NCI-H446 (cell line): ENCODE data around the gene UTS2.

Experiments used
- DNase-seq, 2 experiments: peaks; one replicate each; lab custom pipeline; 2025; lab: John Stamatoyannopoulos, UW

Gene UTS2

GRCh38 chr1:7852804-7853683, at the start of gene UTS2:
TSS of gene UTS2 (minus strand) at chr1:7853065. CDS start at chr1:7853003, 62 bp downstream.
- DNase-seq = no peak

GRCh38 chr1:7899741-7900140, 46.9 kb upstream of the UTS2 start:
- no peak for DNase-seq

- DNase-seq = no peak
These were observed 46.1 kb upstream of the UTS2 start for GRCh38 chr1:7898962-7899361.

GRCh38 chr1:7896994-7897393, 44.1 kb upstream of the UTS2 start:
- DNase-seq = no peak

- peak in 1 of 2 experiments; percentile 77 for DNase-seq
These were observed 40.8 kb upstream of the UTS2 start for GRCh38 chr1:7893529-7894180.

- DNase-seq = no peak
These were observed 38.9 kb upstream of the UTS2 start for GRCh38 chr1:7891804-7892203.

GRCh38 chr1:7890853-7891252, 38.0 kb upstream of the UTS2 start:
- DNase-seq = no peak

- peak; percentile 36 to 92 for DNase-seq
These were observed 35.6 kb upstream of the UTS2 start for GRCh38 chr1:7888248-7889081.

GRCh38 chr1:7886405-7886745, 33.5 kb upstream of the UTS2 start:
- DNase-seq = peak; percentile 80 to 95

- peak; percentile 3 to 57 for DNase-seq
These were observed 32.9 kb upstream of the UTS2 start for GRCh38 chr1:7885513-7886404.

GRCh38 chr1:7884757-7885156, 31.9 kb upstream of the UTS2 start:
- DNase-seq = no peak

GRCh38 chr1:7879228-7879627, 26.4 kb upstream of the UTS2 start:
- DNase-seq = no peak

GRCh38 chr1:7878027-7878426, 25.2 kb upstream of the UTS2 start:
- no peak for DNase-seq

GRCh38 chr1:7873801-7874795, 21.2 kb upstream of the UTS2 start:
- no peak for DNase-seq

- no peak for DNase-seq
These were observed 18.3 kb upstream of the UTS2 start for GRCh38 chr1:7871136-7871535.

- no peak for DNase-seq
These were observed 16.5 kb upstream of the UTS2 start for GRCh38 chr1:7869136-7869920.

GRCh38 chr1:7868070-7868780, 15.4 kb upstream of the UTS2 start:
- DNase-seq = no peak

- DNase-seq = no peak
These were observed 13.1 kb upstream of the UTS2 start for GRCh38 chr1:7865978-7866377.
